HEK293 (cell line): ENCODE data around the gene BDKRB1.

Experiments used
- CTCF ChIA-PET: fragments of 350-600 bp; formaldehyde crosslinking; extraction: SDS; loops from one replicate; lab custom pipeline; 2021; ENCODE audit warnings: antibody characterized with exemption; lab: Yijun Ruan, JAX
- POLR2A ChIA-PET: fragments of 300-600 bp; formaldehyde crosslinking; extraction: SDS; loops from one replicate; lab custom pipeline; 2020; ENCODE audit warnings: antibody characterized with exemption, inconsistent platforms; lab: Yijun Ruan, JAX
- H3K27ac ChIP-seq: fragments of 200-500 bp; sonication (Bioruptor generic); 2 replicates; pipeline ENCODE4 v1.5.1; 2014; ENCODE audit warnings: low read depth, low read length, control low read depth, inconsistent platforms; ENCODE audit errors: extremely low read depth
- H3K36me3 ChIP-seq, 2 experiments: fragments of 200-500 bp in 1 of 2; sonication (Bioruptor generic) in 1 of 2; 1 replicate in 1 of 2; 2 replicates in 1 of 2; pipeline ENCODE4 v1.5.1; 2014 to 2017; ENCODE audit warnings: inconsistent platforms in 2 of 2, low read length in 2 of 2; ENCODE audit not compliant: control insufficient read depth in 2 of 2, insufficient read depth in 1 of 2
- H3K4me1 ChIP-seq: fragments of 200-500 bp; sonication (Bioruptor generic); 2 replicates; pipeline ENCODE4 v1.5.1; 2014; ENCODE audit warnings: mild to moderate bottlenecking, low read length, inconsistent platforms; ENCODE audit not compliant: control insufficient read depth, insufficient read depth
- H3K4me3 ChIP-seq: 2 replicates; pipeline ENCODE4 v1.5.1; 2011; ENCODE audit warnings: low read depth, mild to moderate bottlenecking, control low read depth, low read length, moderate library complexity
- H3K9me3 ChIP-seq: fragments of 200-500 bp; sonication (Bioruptor generic); 2 replicates; pipeline ENCODE4 v1.5.1; 2014; ENCODE audit warnings: low read depth, low read length, inconsistent platforms; ENCODE audit not compliant: control insufficient read depth, insufficient read depth
- HOXC10 ChIP-seq: sonication (generic); formaldehyde crosslinking; IDR thresholded peaks from 2 replicates; pipeline ENCODE4 v1.8.1; 2023; ENCODE audit warnings: mild to moderate bottlenecking, missing genetic modification reagents
- IKZF3 ChIP-seq: fragments of 450-650 bp; IDR thresholded peaks from 2 replicates; pipeline ENCODE4 v1.5.0; 2018; ENCODE audit warnings: missing biosample characterization, mild to moderate bottlenecking, missing genetic modification characterization, moderate library complexity
- PBX3 ChIP-seq: sonication (generic); formaldehyde crosslinking; IDR thresholded peaks from 2 replicates; pipeline ENCODE4 v1.8.1; 2022; ENCODE audit warnings: mild to moderate bottlenecking, moderate library complexity, missing genetic modification reagents
- ZBTB11 ChIP-seq: fragments of 450-650 bp; formaldehyde crosslinking; conservative IDR thresholded peaks from 2 replicates; pipeline ENCODE4 v1.5.1; 2016; ENCODE audit warnings: low read depth, missing biosample characterization, missing genetic modification characterization
- ZNF175 ChIP-seq: fragments of 450-650 bp; formaldehyde crosslinking; IDR thresholded peaks from 2 replicates; pipeline ENCODE4 v1.5.1; 2016; ENCODE audit warnings: missing biosample characterization, missing genetic modification characterization
- ZNF184 ChIP-seq: fragments of 450-650 bp; IDR thresholded peaks from 2 replicates; pipeline ENCODE4 v1.5.1; 2018; ENCODE audit warnings: missing biosample characterization, mild to moderate bottlenecking, missing genetic modification characterization
- ZNF266 ChIP-seq: fragments of 450-650 bp; formaldehyde crosslinking; IDR thresholded peaks from 2 replicates; pipeline ENCODE4 v1.5.1; 2016; ENCODE audit warnings: missing biosample characterization, missing genetic modification characterization, low read depth
- ZNF302 ChIP-seq: fragments of 450-650 bp; formaldehyde crosslinking; IDR thresholded peaks from 2 replicates; pipeline ENCODE4 v1.5.1; 2016; ENCODE audit warnings: missing biosample characterization, missing genetic modification characterization, low read depth
- ZNF354C ChIP-seq: fragments of 450-650 bp; formaldehyde crosslinking; IDR thresholded peaks from 2 replicates; pipeline ENCODE4 v1.5.1; 2016; ENCODE audit warnings: missing biosample characterization, missing genetic modification characterization, low read depth, borderline replicate concordance
- ZNF391 ChIP-seq: fragments of 450-650 bp; formaldehyde crosslinking; IDR thresholded peaks from 2 replicates; pipeline ENCODE4 v1.5.1; 2016; ENCODE audit warnings: low read depth, missing biosample characterization, missing genetic modification characterization, borderline replicate concordance
- ZNF423 ChIP-seq: fragments of 450-650 bp; formaldehyde crosslinking; IDR thresholded peaks from 2 replicates; pipeline ENCODE4 v1.5.1; 2016; ENCODE audit warnings: missing biosample characterization, missing genetic modification characterization
- ZNF518A ChIP-seq: fragments of 450-650 bp; formaldehyde crosslinking; conservative IDR thresholded peaks from 2 replicates; pipeline ENCODE4 v1.5.1; 2016; ENCODE audit warnings: low read depth, missing biosample characterization, missing genetic modification characterization
- ZNF558 ChIP-seq: fragments of 450-650 bp; formaldehyde crosslinking; IDR thresholded peaks from 2 replicates; pipeline ENCODE4 v1.5.1; 2016; ENCODE audit warnings: missing biosample characterization, missing genetic modification characterization
- ZNF561 ChIP-seq: fragments of 450-650 bp; IDR thresholded peaks from 2 replicates; pipeline ENCODE4 v1.5.1; 2018; ENCODE audit warnings: missing biosample characterization, missing genetic modification characterization, borderline replicate concordance
- ZNF645 ChIP-seq: fragments of 450-650 bp; formaldehyde crosslinking; IDR thresholded peaks from 2 replicates; pipeline ENCODE4; 2016; ENCODE audit warnings: missing biosample characterization, missing genetic modification characterization

The BDKRB1 gene

GRCh38 chr14:96309133-96309895 lies 53.3 kb downstream of the BDKRB1 start:
- ChIA-PET CTCF (interaction anchor here (0.7 to 1.9 kb wide), 4 partner anchors 13 to 430 kb away, joined by 3 to 6 read pairs (median 4); no protein-coding TSS in a partner anchor), POLR2A (no interaction called here)
- Histone ChIP-seq H3K4me1 (no peaks in the 10 kb centered on the region), H3K4me3 (no peak overlapping the region), H3K36me3 (peaks cover 37 to 65% of the 10 kb centered on the region in 2 experiments), H3K27ac (no peak overlapping the region), H3K9me3 (no peaks in the 10 kb centered on the region)
- TF ChIP-seq ZNF558 = no peak
- no peak for TF ChIP-seq ZNF423 (tag by site-specific recombination)
- no peak for TF ChIP-seq ZNF175 (tag by site-specific recombination)
- no peak for TF ChIP-seq PBX3 (CRISPR knock-in tag)
- TF ChIP-seq HOXC10 = no peak
- no peak for TF ChIP-seq ZNF645 (tag by site-specific recombination)
- TF ChIP-seq ZNF184 (tag by site-specific recombination) = no peak
- no peak for TF ChIP-seq ZNF354C (tag by site-specific recombination)
- TF ChIP-seq ZNF391 (tag by site-specific recombination) = no peak
- no peak for TF ChIP-seq ZNF561 (tag by site-specific recombination)
- TF ChIP-seq IKZF3 (tag by site-specific recombination) = no peak
- TF ChIP-seq ZNF302 = no peak
- no peak for TF ChIP-seq ZNF518A
- TF ChIP-seq ZNF266 (tag by site-specific recombination) = no peak
- no peak for TF ChIP-seq ZBTB11
